Fibroblast of lung (primary cell): Measurements from ENCODE around the gene AMPD2. TPM values are rescaled to one million over a fixed set of nuclear protein-coding genes. Genes with fewer than 3 reads are reported as not detected.

ENCODE experiments used
- DNase-seq, 2 donors: peaks; one replicate each; pipeline versions ENCODE4 v3.0.0 to v3.0.0-alpha.2; 2010; ENCODE audit warnings: low read depth in 2 of 2
- H2AFZ ChIP-seq: 2 replicates; pipeline ENCODE4 v1.5.1; 2012; ENCODE audit warnings: low read length, control low read depth, inconsistent platforms
- H3K27ac ChIP-seq: 2 replicates; pipeline ENCODE4 v1.5.1; 2011; ENCODE audit warnings: low read length, control low read depth; ENCODE audit not compliant: insufficient read depth
- H3K27me3 ChIP-seq: 2 replicates; pipeline ENCODE4 v1.5.1; 2011; ENCODE audit warnings: mild to moderate bottlenecking, low read length; ENCODE audit not compliant: control insufficient read depth, insufficient read depth
- H3K36me3 ChIP-seq: 2 replicates; pipeline ENCODE4 v1.5.1; 2011; ENCODE audit warnings: low read length; ENCODE audit not compliant: control insufficient read depth, insufficient read depth
- H3K4me1 ChIP-seq: 2 replicates; pipeline ENCODE4 v1.5.1; 2011; ENCODE audit warnings: low read length; ENCODE audit not compliant: control insufficient read depth, insufficient read depth; ENCODE audit errors: extremely low read depth
- H3K4me2 ChIP-seq: 2 replicates; pipeline ENCODE4 v1.5.1; 2011; ENCODE audit warnings: low read length, control low read depth; ENCODE audit not compliant: insufficient read depth; ENCODE audit errors: extremely low read depth
- H3K4me3 ChIP-seq, 4 experiments: fragments of 200-600 bp in 1 of 4; sonication (generic) in 1 of 4; replicated peaks in 1 of 4; 2 replicates each; pipeline ENCODE4 v1.5.1; 2011 to 2016; ENCODE audit warnings: low read length in 4 of 4, low read depth in 3 of 4, mild to moderate bottlenecking in 3 of 4, control low read depth in 2 of 4, inconsistent platforms in 1 of 4, mixed read lengths in 1 of 4; ENCODE audit not compliant: insufficient read depth in 1 of 4; ENCODE audit errors: control extremely low read depth in 1 of 4
- H3K79me2 ChIP-seq: 2 replicates; pipeline ENCODE4 v1.5.1; 2012; ENCODE audit warnings: mild to moderate bottlenecking, low read length, inconsistent platforms; ENCODE audit not compliant: control insufficient read depth, insufficient read depth
- H3K9ac ChIP-seq: 2 replicates; pipeline ENCODE4 v1.5.1; 2011; ENCODE audit warnings: mild to moderate bottlenecking, low read length, control low read depth; ENCODE audit not compliant: insufficient read depth
- H3K9me3 ChIP-seq: 2 replicates; pipeline ENCODE4 v1.5.1; 2012; ENCODE audit warnings: low read depth, low read length; ENCODE audit not compliant: control insufficient read depth, insufficient read depth
- H4K20me1 ChIP-seq: 2 replicates; pipeline ENCODE4 v1.5.1; 2011; ENCODE audit warnings: low read length; ENCODE audit not compliant: control insufficient read depth, insufficient read depth; ENCODE audit errors: extremely low read depth
- CTCF ChIP-seq, 2 donors: IDR thresholded peaks in 1 of 2; conservative IDR thresholded peaks in 1 of 2; 1 replicate in 1 of 2; 2 replicates in 1 of 2; pipeline ENCODE4 v1.5.1; 2011 to 2012; ENCODE audit warnings: low read length in 2 of 2, control low read depth in 1 of 2, inconsistent platforms in 1 of 2, low read depth in 1 of 2, mild to moderate bottlenecking in 1 of 2
- EZH2 ChIP-seq: IDR thresholded peaks from 2 replicates; pipeline ENCODE4 v1.5.1; 2012; ENCODE audit warnings: low read length, control low read depth, mild to moderate bottlenecking; ENCODE audit errors: missing control alignments
- polyA plus RNA-seq, 2 donors: library from polyadenylated mRNA; depleted of rRNA in 1 of 2; stranded (reverse) in 1 of 2; unstranded in 1 of 2; fragments of >200 nt; gene quantifications; 2 replicates each; pipeline ENCODE4 v1.2.1, GENCODE V29; 2011 to 2012; ENCODE audit warnings: missing spikeins in 1 of 2
- total RNA-seq: library from RNA; depleted of rRNA; stranded (reverse); fragments of >200 nt; gene quantifications from 2 replicates; pipeline ENCODE4 v1.2.1, GENCODE V29; 2014

AMPD2 gene
- total and polyA plus RNA-seq, 2 donors (not counting 1 experiment from before 2014, with no cell fraction given), result 23.0 to 51.9 TPM

GRCh38 chr1:109634771-109635750, 15.4 kb downstream of the AMPD2 start:
- Histone ChIP-seq H3K36me3 (peaks cover 15% of the 10 kb centered on the region), H3K79me2 (no peaks in the 10 kb centered on the region), H3K4me1 (peaks cover 10% of the 10 kb centered on the region), H3K4me3 (no peak overlapping the region), H3K9ac (no peak overlapping the region), H3K4me2 (no peak overlapping the region), H4K20me1 (no peaks in the 10 kb centered on the region), H3K9me3 (no peaks in the 10 kb centered on the region), H3K27ac (no peak overlapping the region), H2AFZ (no peak overlapping the region), H3K27me3 (no peaks in the 10 kb centered on the region)
- DNase-seq, result no peak
- TF ChIP-seq CTCF (conservative IDR thresholded peaks at IDR 0.05 in 1 of 2, IDR thresholded peaks at IDR 0.05 in 1 of 2; ENCODE audit: low read depth in 1 of 2, low read length in 2 of 2) (no peak), EZH2 (no peak)

GRCh38 chr1:109635862-109636200, 16.2 kb downstream of the AMPD2 start:
- H3K36me3 ChIP-seq, result peaks cover 10% of the 10 kb centered on the region
- no peaks in the 10 kb centered on the region for H4K20me1 ChIP-seq
- no peak overlapping the region for H3K9ac ChIP-seq
- peak overlapping the region; percentile 23 for H3K4me2 ChIP-seq
- no peaks in the 10 kb centered on the region for H3K79me2 ChIP-seq
- no peak overlapping the region for H3K27ac ChIP-seq
- TF ChIP-seq EZH2 (no peak), CTCF (conservative IDR thresholded peaks at IDR 0.05 in 1 of 2, IDR thresholded peaks at IDR 0.05 in 1 of 2; ENCODE audit: low read depth in 1 of 2, low read length in 2 of 2) (no peak)
- DNase-seq, result no peak
- H3K4me1 ChIP-seq, result peaks cover 10% of the 10 kb centered on the region
- no peaks in the 10 kb centered on the region for H3K27me3 ChIP-seq
- no peak overlapping the region for H2AFZ ChIP-seq
- H3K9me3 ChIP-seq, result no peaks in the 10 kb centered on the region
- H3K4me3 ChIP-seq, result no peak overlapping the region

- Histone ChIP-seq H3K27me3 (no peaks in the 10 kb centered on the region), H3K79me2 (no peaks in the 10 kb centered on the region), H3K9ac (no peak overlapping the region), H3K4me2 (peak overlapping the region; percentile 23), H3K4me3 (no peak overlapping the region), H4K20me1 (no peaks in the 10 kb centered on the region), H2AFZ (no peak overlapping the region), H3K9me3 (no peaks in the 10 kb centered on the region), H3K27ac (no peak overlapping the region), H3K36me3 (peaks cover 7% of the 10 kb centered on the region), H3K4me1 (peaks cover 10% of the 10 kb centered on the region)
- no peak for TF ChIP-seq EZH2
- TF ChIP-seq CTCF (conservative IDR thresholded peaks at IDR 0.05 in 1 of 2, IDR thresholded peaks at IDR 0.05 in 1 of 2; ENCODE audit: low read depth in 1 of 2, low read length in 2 of 2), result no peak
- peak; percentile 47 to 62 for DNase-seq
These were observed 16.7 kb downstream of the AMPD2 start for GRCh38 chr1:109636201-109636952.
